OCI-LY7 (cell line): Measurements from ENCODE around the gene TNS3. TPM values are rescaled to one million over a fixed set of nuclear protein-coding genes. Genes with fewer than 3 reads are reported as not detected.

Experiments used
- BruUV-seq: library from RNA; stranded (reverse); fragments of 400-500 nt; replicated peaks from 2 replicates; lab custom pipeline; 2021; lab: Mats Ljungman, UMichigan
- CTCF ChIA-PET: fragments of 300-600 bp; sonication (Branson Sonifier 250); formaldehyde crosslinking; loops from one replicate; lab custom pipeline; 2022; ENCODE audit warnings: antibody characterized with exemption; ENCODE audit not compliant: unreplicated experiment; lab: Charles Lee
- POLR2A ChIA-PET: fragments of 300-600 bp; sonication (Branson Sonifier 250); formaldehyde crosslinking; loops from one replicate; lab custom pipeline; 2022; ENCODE audit warnings: antibody characterized with exemption; lab: Charles Lee
- DNase-seq: peaks from one replicate; pipeline ENCODE4 v3.0.0-alpha.2; 2015; ENCODE audit warnings: low spot score
- H2AFZ ChIP-seq: fragments of 200-600 bp; sonication (generic), shearing (Covaris generic); 2 replicates; pipeline ENCODE4 v1.6.1; 2014; ENCODE audit warnings: mild to moderate bottlenecking, antibody characterized with exemption, low read length, moderate library complexity
- H3K27ac ChIP-seq: fragments of 200-600 bp; sonication (generic); 2 replicates; pipeline ENCODE4 v1.5.1; 2014; ENCODE audit warnings: mixed run types, low read depth, mild to moderate bottlenecking, moderate library complexity, low read length, inconsistent platforms; ENCODE audit not compliant: poor library complexity, severe bottlenecking
- H3K36me3 ChIP-seq: fragments of 200-600 bp; sonication (generic); 2 replicates; pipeline ENCODE4 v1.6.1; 2014; ENCODE audit warnings: mild to moderate bottlenecking, antibody characterized with exemption, low read length, moderate library complexity, mixed read lengths; ENCODE audit not compliant: insufficient read depth
- H3K4me1 ChIP-seq: fragments of 200-600 bp; sonication (generic); 2 replicates; pipeline ENCODE4 v1.5.1; 2014; ENCODE audit warnings: mild to moderate bottlenecking, low read length; ENCODE audit not compliant: insufficient read depth, poor library complexity, severe bottlenecking
- H3K4me2 ChIP-seq: fragments of 200-600 bp; sonication (generic); 2 replicates; pipeline ENCODE4 v1.6.1; 2014; ENCODE audit warnings: mild to moderate bottlenecking, low read length
- H3K4me3 ChIP-seq: fragments of 200-600 bp; sonication (generic); 2 replicates; pipeline ENCODE4 v1.5.1; 2014; ENCODE audit warnings: mild to moderate bottlenecking, low read depth, low read length; ENCODE audit not compliant: poor library complexity, severe bottlenecking
- H3K79me2 ChIP-seq: fragments of 200-600 bp; sonication (generic); 2 replicates; pipeline ENCODE4 v1.6.1; 2016; ENCODE audit warnings: low read depth, mild to moderate bottlenecking, low read length, moderate library complexity, mixed read lengths; ENCODE audit not compliant: insufficient read depth
- H3K9me2 ChIP-seq: fragments of 200-600 bp; sonication (generic); 2 replicates; pipeline ENCODE4 v1.6.1; 2016; ENCODE audit warnings: mild to moderate bottlenecking, low read length, mixed read lengths; ENCODE audit not compliant: insufficient read depth
- H3K9me3 ChIP-seq: fragments of 200-600 bp; sonication (generic); 2 replicates; pipeline ENCODE4 v1.6.1; 2014; ENCODE audit warnings: mild to moderate bottlenecking, mixed run types, low read length, mixed read lengths
- H4K20me1 ChIP-seq: fragments of 200-600 bp; sonication (generic); 2 replicates; pipeline ENCODE4 v1.6.1; 2014; ENCODE audit warnings: mild to moderate bottlenecking, antibody characterized with exemption, low read length, moderate library complexity, mixed read lengths; ENCODE audit not compliant: insufficient read depth
- CTCF ChIP-seq: fragments of 200-600 bp; sonication (generic); conservative IDR thresholded peaks from 2 replicates; pipeline ENCODE4 v1.5.1; 2014; ENCODE audit warnings: mild to moderate bottlenecking, antibody characterized with exemption, low read length, moderate library complexity, mixed read lengths
- EZH2phosphoT487 ChIP-seq: fragments of 200-600 bp; sonication (generic); IDR thresholded peaks from 2 replicates; pipeline ENCODE4 v1.6.1; 2018; ENCODE audit warnings: low read depth, borderline replicate concordance, mild to moderate bottlenecking, mixed run types, antibody characterized with exemption, low read length, moderate library complexity, mixed read lengths
- intact Hi-C: fragments of 100-400 bp; cut with micrococcal nuclease; formaldehyde crosslinking; loops from one replicate; pipeline ENCODE4 v1.10.0; 2022; ENCODE audit not compliant: unreplicated experiment
- total RNA-seq, 2 experiments: library from RNA; depleted of rRNA in 1 of 2; stranded (reverse); fragments of >200 nt in 1 of 2; shearing (Covaris generic) in 1 of 2; gene quantifications; 2 replicates each; pipeline ENCODE4 v1.2.3, GENCODE V29; 2014 to 2022

Gene TNS3
- total RNA-seq, 2 experiments from 2014 or later: 9.5 to 42.1 TPM

GRCh38 chr7:47537716-47538675 is 43.9 kb downstream of the TNS3 start:
- POLR2A ChIA-PET: no interaction called here
- Histone ChIP-seq H3K9me3 (no peaks in the 10 kb centered on the region), H3K36me3 (no peaks in the 10 kb centered on the region), H3K4me2 (no peak overlapping the region), H2AFZ (no peak overlapping the region), H4K20me1 (no peaks in the 10 kb centered on the region), H3K9me2 (no peaks in the 10 kb centered on the region), H3K79me2 (no peaks in the 10 kb centered on the region), H3K4me3 (no peak overlapping the region), H3K27ac (no peak overlapping the region), H3K4me1 (no peaks in the 10 kb centered on the region)
- intact Hi-C loops: no loop called here
- DNase-seq: no peak
- no peak for TF ChIP-seq EZH2phosphoT487
- TF ChIP-seq CTCF: no peak
- BruUV-seq: no TSS peak
- CTCF ChIA-PET: no interaction called here

GRCh38 chr7:47536661-47537611 is 45.0 kb downstream of the TNS3 start:
- TF ChIP-seq CTCF: no peak
- no peak for TF ChIP-seq EZH2phosphoT487
- POLR2A ChIA-PET: no interaction called here
- Histone ChIP-seq H3K9me3 (peaks cover 7% of the 10 kb centered on the region; the same call in 1 of the 2 replicates), H3K4me3 (no peak overlapping the region), H3K36me3 (no peaks in the 10 kb centered on the region), H3K79me2 (no peaks in the 10 kb centered on the region), H3K4me1 (no peaks in the 10 kb centered on the region), H2AFZ (no peak overlapping the region), H3K4me2 (no peak overlapping the region), H3K27ac (no peak overlapping the region), H4K20me1 (no peaks in the 10 kb centered on the region), H3K9me2 (no peaks in the 10 kb centered on the region)
- no peak for DNase-seq
- CTCF ChIA-PET: no interaction called here
- no TSS peak for BruUV-seq
- intact Hi-C loops: no loop called here
